ENCODE measurements around the gene MESD.

Gene MESD

GRCh38 chr15:80992006-80992405, 2.4 kb upstream of the MESD start:
- in situ Hi-C loops (cut with MboI; ENCODE audit: low sequenced_read_pairs), result no loop called here

- in situ Hi-C loops (cut with MboI; ENCODE audit: low sequenced_read_pairs), result no loop called here
Measured at GRCh38 chr15:80991421-80991820, 1.8 kb upstream of the MESD start.

DNA sequence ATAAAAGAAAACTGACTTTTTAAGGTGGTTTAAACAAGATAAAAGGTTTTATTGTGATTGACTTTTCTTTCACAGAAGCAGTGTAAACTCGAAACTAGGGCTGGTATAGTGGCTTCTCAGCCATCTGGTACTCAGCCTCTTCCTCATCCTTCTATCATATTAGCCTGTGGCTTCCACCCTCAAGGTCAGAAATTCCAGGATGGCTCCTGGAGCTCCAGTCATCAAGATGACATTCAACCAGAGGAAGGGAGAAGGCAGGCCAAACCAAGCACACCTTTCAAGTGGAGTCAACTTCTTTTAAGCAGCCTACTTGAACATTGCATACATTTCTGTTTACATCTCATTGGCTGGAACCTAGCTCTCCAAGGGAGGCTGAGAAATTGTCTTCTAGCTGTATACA, 1.3 kb upstream of the MESD start:
- in situ Hi-C loops (cut with MboI; ENCODE audit: low sequenced_read_pairs), result no loop called here

- in situ Hi-C loops (cut with MboI; ENCODE audit: low sequenced_read_pairs), result no loop called here
Measured at GRCh38 chr15:80989081-80989517, 520 bp downstream of the MESD start.

DNA sequence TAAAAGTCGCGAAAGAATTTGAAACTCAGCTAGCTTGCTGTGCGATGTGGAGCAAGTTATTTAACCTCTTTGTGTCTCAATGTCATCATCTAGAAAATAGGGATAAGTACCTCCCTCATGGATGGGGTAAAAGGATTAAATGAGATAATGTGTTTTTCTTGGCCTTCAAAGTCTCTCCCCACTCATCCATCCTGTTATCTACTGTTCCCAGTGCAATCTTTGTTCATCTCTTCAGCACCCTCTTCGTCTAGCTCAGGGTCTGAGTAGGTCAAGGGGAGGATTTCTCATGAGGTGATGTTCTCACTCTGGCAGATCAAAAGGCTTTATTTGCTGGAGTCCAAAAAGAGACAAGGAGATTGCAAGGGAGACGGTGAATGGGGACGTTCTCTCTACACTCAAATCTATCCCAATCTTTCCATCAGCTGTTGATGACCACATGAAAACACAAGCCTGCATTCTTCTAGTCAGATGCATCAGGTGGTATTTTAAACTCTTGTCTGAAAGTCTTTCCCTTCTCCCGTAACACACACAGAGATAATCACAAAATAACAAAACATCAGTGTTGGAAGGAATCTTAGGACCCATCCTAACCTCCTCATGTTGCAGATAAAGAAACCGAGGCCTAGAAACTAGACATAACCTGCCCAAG, 1.3 kb downstream of the MESD start:
- in situ Hi-C loops (cut with MboI; ENCODE audit: low sequenced_read_pairs), result no loop called here

- in situ Hi-C loops (cut with MboI; ENCODE audit: low sequenced_read_pairs), result no loop called here
Measured at GRCh38 chr15:80986487-80986886, 3.1 kb downstream of the MESD start.

- in situ Hi-C loops (cut with MboI; ENCODE audit: low sequenced_read_pairs), result no loop called here
Measured at GRCh38 chr15:80985981-80986380, 3.6 kb downstream of the MESD start.

- in situ Hi-C loops (cut with MboI; ENCODE audit: low sequenced_read_pairs), result no loop called here
Measured at GRCh38 chr15:80984856-80985255, 4.8 kb downstream of the MESD start.

GRCh38 chr15:80982839-80983238, 6.8 kb downstream of the MESD start:
- in situ Hi-C loops (cut with MboI; ENCODE audit: low sequenced_read_pairs), result no loop called here

- in situ Hi-C loops (cut with MboI; ENCODE audit: low sequenced_read_pairs), result no loop called here
Measured at GRCh38 chr15:80982205-80982604, 7.4 kb downstream of the MESD start.

DNA sequence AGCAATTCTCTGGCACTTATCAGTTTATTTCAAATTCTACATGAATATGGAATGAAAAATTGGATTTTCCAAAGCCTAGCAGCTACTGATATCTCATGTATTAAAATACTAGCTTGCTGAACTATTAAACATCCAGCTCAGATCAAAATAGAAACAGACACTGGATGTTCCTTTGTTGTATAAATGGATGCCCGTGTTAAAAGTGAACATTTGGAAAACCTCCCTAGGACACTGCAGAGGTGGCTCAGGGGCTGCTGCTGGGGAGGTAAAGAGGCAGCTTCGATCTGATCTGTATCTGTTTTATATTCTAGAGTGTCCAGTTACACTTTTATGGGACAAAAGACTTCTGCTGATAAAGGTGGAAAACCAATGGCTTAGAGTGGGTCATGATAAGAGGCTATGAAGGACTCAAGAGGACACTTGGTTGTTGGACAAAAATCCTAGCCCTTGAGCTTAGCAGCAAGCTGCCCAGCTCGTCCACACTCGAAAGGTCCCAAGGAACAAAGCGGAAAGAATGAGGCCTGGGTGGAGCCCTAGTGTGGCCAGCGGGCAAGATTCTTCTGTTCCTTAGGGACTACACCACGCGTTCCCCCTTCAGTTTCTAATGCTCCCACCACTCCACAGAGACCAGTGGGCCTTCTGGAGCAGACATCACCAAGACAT, 9.9 kb downstream of the MESD start:
- in situ Hi-C loops (cut with MboI; ENCODE audit: low sequenced_read_pairs), result loop anchor here (10.0 kb wide), 1 partner anchor 285 kb away; no protein-coding TSS in a partner anchor

- in situ Hi-C loops (cut with MboI; ENCODE audit: low sequenced_read_pairs), result loop anchor here (10.0 kb wide), 1 partner anchor 286 kb away; no protein-coding TSS in a partner anchor
Measured at GRCh38 chr15:80978685-80979329, 10.8 kb downstream of the MESD start.

- in situ Hi-C loops (cut with MboI; ENCODE audit: low sequenced_read_pairs), result loop anchor here (10.0 kb wide), 1 partner anchor 287 kb away; no protein-coding TSS in a partner anchor
Measured at GRCh38 chr15:80977627-80978036, 12.0 kb downstream of the MESD start.

- in situ Hi-C loops (cut with MboI; ENCODE audit: low sequenced_read_pairs), result loop anchor here (10.0 kb wide), 1 partner anchor 288 kb away; no protein-coding TSS in a partner anchor
Measured at GRCh38 chr15:80976851-80977250, 12.8 kb downstream of the MESD start.

- in situ Hi-C loops (cut with MboI; ENCODE audit: low sequenced_read_pairs), result loop anchor here (5.0 to 10.0 kb wide), 2 partner anchors 290 to 518 kb away; no protein-coding TSS in a partner anchor
Measured at GRCh38 chr15:80974914-80975313, 14.7 kb downstream of the MESD start.

DNA sequence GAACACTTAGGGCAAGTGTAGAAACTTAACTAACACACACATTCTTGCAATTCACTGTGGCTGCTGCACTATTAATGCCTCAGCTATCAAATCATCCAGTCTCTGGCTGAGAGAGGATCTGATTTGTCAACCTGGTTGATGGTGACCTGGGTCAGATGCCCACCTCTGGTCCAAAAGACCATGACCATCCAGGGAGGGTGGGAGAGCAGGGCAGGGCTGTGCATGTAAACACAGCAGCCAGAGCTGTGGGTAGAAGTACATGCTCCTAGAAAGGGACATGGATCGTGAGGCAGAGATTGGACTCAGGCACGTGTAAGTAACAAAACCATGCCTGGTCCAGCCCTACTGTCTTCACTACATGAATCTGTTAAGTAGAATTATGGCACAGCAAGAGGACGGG, 17.3 kb downstream of the MESD start:
- in situ Hi-C loops (cut with MboI; ENCODE audit: low sequenced_read_pairs), result loop anchor here (5.0 to 10.0 kb wide), 2 partner anchors 293 to 515 kb away; no protein-coding TSS in a partner anchor

DNA sequence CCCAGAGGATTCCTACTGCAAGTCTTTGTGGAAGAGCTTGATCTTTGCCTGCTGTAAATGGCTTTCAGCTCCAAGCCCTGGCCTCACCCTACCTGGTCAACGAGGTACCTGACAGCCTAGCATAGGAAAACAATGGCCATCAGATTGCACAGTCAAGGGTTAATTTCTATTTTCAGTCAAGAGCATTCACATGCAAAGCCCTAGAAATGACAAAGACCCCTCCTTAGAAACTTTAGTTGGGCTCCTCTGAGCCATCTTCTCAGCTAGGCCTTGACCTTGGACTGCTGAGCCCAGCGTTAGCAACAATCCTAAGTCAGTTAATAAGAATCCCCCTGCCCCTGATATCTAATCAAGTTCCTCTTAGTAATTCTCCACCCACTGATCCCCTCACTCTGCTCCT, 18.5 kb downstream of the MESD start:
- in situ Hi-C loops (cut with MboI; ENCODE audit: low sequenced_read_pairs), result loop anchor here (5.0 to 10.0 kb wide), 2 partner anchors 294 to 514 kb away; no protein-coding TSS in a partner anchor

DNA sequence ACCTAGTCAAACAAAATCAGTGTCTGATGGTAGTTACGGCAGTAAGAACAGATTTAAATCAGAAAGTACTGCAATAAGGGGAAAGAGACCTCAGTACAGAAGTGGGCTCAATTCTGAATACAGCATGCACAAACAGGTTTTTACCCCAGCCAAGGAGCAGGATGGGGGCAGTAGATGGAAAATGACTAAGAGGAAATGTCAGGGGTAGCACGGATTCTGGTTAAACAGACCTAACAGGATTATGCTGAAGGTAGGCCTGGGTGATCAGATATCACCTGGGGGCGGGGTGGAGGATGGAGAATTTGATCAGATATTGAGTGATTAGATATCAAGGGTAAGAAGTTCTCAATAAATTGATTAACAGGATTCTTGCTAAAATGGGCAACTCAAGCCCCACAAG, 19.0 kb downstream of the MESD start:
- in situ Hi-C loops (cut with MboI; ENCODE audit: low sequenced_read_pairs), result loop anchor here (5.0 to 10.0 kb wide), 2 partner anchors 294 to 513 kb away; no protein-coding TSS in a partner anchor

DNA sequence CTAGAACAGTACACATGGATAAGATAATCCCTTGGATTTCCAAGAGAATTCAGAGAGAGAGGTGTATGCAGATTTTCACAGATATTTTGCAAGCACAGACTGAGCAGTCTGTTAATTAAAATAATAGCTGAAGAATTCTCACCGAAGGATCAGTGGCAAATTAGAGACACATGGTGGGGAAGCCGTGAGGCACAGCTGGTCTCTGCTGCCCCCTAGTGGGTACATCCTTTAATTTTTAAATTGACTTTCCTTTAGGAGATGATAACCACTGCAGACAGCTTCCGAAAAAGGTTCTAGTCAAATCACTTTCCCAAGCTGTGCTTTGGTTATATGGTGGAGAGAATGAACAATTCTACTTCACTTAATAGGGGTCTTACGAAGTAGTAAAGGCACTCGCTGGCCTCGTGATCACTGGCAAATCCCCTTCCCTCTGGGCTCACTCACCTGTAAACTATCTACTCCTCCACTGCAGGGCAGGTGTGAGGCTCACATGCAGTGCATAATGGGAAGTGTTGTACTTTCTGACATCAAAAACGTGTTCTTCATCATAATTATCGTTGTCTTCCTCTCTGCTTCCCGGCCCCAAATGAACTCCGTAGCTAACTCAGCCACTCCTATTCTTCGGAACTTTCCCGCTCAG, 19.5 kb downstream of the MESD start:
- in situ Hi-C loops (cut with MboI; ENCODE audit: low sequenced_read_pairs), result loop anchor here (5.0 to 10.0 kb wide), 2 partner anchors 295 to 513 kb away; no protein-coding TSS in a partner anchor

GRCh38 chr15:80969316-80969715, 20.3 kb downstream of the MESD start:
- in situ Hi-C loops (cut with MboI; ENCODE audit: low sequenced_read_pairs), result no loop called here

DNA sequence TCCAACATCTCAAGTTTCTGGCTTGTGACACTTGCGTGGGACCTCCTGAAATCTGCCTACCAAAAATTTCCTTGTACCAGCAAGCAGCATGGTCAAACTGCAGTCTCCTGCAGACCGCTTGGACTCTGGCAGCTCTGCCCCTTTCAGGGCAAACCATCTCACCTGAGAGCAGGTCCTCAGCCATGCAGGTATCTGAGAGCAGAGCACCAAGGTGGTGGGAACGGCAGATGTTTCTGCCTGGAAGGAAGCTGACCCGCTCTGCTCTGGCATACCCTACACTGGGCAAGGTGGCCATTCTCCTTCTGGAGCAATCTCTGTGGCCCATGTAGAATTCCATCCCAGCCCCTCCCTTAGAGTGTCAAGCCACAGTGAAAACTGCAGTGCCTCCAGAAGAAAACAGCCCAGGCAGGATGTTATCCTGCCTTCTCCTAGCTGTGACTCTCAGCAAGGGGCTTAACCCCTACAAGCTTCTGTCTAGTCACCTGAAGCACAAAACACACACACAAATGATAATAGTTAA, 21.6 kb downstream of the MESD start:
- in situ Hi-C loops (cut with MboI; ENCODE audit: low sequenced_read_pairs), result no loop called here

Data from HL-60/S4 treated with retinoic acid at 250 ng/mL for 4 days and 3 days (cell line).